GM19452 (cell line): ENCODE measurements around the gene SMU1.
"Not testable (repeated sequence)": the region's sequence is repeated elsewhere in the genome, so short reads cannot be mapped to it uniquely, and the experiment has no call there.

ENCODE experiments used
- ATAC-seq: cut with Tn5 transposase; IDR thresholded peaks from one replicate; pipeline ENCODE4 v1.9.1; 2021; ENCODE audit not compliant: unreplicated experiment

Gene SMU1

GRCh38 chr9:33014665-33015014 lies 61.8 kb downstream of the SMU1 start:
- no peak for ATAC-seq

GRCh38 chr9:33013962-33014664 lies 62.4 kb downstream of the SMU1 start:
- no peak for ATAC-seq

- no peak for ATAC-seq
These were observed 64.0 kb downstream of the SMU1 start for GRCh38 chr9:33012328-33013069.

DNA sequence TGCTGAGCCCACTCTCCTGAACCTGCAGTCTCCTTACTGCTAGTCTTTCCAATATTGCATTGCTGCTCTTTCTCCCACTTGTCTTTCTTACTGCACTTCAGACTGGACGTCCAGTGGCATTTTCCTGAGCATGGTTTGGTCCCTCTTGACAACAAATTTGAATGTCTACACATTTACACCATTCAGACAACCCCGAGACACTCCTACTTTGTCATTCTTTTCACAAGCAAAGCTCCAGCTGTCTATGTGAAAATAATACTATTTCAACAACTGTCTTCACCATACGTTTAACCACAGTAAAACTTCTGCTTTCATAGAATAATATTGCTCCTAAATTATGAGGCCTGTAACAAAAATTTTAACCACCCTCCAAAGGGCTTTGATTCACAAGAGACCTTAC lies 64.6 kb downstream of the SMU1 start:
- ATAC-seq, result no peak

GRCh38 chr9:33007755-33008154 lies 68.7 kb downstream of the SMU1 start:
- ATAC-seq, result no peak

DNA sequence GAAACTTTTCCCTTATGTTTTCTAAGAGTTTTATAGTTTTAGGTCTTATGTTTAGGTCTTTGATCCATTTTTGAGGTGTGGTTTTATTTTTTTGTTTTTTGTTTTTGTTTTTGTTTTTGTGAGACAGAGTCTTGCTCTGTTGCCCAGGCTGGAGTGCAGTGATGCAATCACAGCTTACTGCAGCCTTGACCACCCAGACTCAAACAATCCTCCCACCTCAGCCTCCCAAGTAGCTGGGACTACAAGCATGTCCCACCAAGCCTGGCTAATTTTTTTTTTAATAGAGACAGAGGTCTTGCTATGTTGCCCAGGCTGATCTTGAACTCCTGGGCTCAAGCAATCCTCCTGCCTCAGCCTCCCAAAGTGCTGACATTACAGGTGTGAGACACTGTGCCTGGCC lies 71.1 kb downstream of the SMU1 start:
- ATAC-seq, result not testable (repeated sequence)

- not testable (repeated sequence) for ATAC-seq
These were observed 75.8 kb downstream of the SMU1 start for GRCh38 chr9:33000682-33001055.

DNA sequence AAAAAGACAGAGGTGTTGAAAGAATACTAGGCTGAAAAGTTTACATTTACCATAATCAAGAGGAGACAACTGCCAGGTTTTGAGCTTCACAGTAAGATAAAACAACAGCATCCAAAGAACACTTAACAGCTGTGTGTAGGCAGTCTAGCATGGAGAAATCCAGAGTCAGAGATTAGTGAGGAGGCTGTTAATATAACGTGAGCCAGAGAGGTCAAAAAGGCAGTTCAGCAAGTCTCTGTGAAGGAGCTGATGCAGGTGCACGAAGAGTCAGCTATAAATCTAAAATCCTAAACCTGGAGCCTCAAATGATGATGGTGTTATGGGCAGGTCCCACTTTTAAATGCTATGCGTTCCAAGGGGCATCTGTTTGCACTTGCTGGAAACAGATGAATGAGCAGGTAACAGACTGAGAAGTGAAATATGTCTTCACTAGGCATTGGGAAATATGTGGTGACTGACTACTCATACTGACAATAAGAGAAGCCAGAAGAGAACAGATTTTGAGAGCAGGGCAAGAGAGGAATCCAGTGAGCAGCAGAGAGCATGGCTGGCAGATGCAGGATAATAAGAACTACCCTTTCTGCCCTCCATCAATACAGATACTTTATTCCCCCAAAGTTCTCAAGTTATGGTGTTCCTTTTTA lies 83.8 kb downstream of the SMU1 start:
- no peak for ATAC-seq

DNA sequence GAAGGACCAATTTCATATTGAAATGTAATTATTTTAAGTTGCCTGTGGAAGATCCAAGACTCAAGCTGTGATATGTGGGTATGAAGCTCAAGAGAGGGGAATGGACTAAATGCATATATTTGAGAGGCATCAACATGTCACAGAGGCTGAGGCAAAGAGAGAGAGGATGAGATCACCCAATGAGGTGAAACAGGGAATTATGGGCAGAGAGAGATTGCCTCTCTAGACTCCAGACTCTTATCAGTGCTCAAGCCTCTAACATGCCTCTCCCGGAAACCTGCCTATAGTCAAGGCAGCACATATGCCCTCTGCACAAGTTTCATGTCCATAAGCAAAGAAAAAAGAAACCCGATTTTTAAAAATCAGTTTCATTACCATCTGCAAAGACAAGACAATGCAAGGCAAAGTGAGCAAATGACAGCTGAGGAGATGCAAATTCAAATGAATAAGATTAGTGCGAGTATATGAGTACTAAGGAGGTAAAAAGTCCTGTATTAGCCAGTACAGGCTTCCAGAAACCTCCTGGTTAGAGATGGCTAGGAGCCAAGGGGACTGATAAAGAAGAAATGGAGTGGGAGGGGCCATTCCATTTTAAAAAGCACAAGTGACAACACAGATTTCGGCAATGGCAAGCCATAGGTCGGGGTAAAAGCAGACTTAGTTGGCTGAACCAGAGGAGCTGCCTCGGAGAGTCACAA lies 84.4 kb downstream of the SMU1 start:
- ATAC-seq, result no peak
